T-cell (primary cell): ENCODE measurements around the gene XRRA1. TPM values are rescaled to one million over a fixed set of nuclear protein-coding genes. Genes with fewer than 3 reads are reported as not detected.

Experiments used
- ATAC-seq, 4 experiments: fragments of 200-7000 bp in 3 of 4; fragments of 150-1000 bp in 1 of 4; cut with Tn5 transposase; replicated peaks in 1 of 4; 1 replicate in 3 of 4; 2 replicates in 1 of 4; pipeline ENCODE4 v1.10.0; 2021; ENCODE audit warnings: moderate library complexity in 3 of 4, mild to moderate bottlenecking in 2 of 4, moderate number of reproducible peaks in 1 of 4
- CTCF ChIA-PET, 2 donors: fragments of 300-600 bp; sonication (Branson Sonifier 250); formaldehyde crosslinking; loops; one replicate each; lab custom pipeline; 2022; ENCODE audit warnings: antibody characterized with exemption in 2 of 2; lab: Charles Lee
- POLR2A ChIA-PET, 2 donors: fragments of 300-600 bp; sonication (Branson Sonifier 250); formaldehyde crosslinking; loops; one replicate each; lab custom pipeline; 2022; ENCODE audit warnings: antibody characterized with exemption in 2 of 2; lab: Charles Lee
- DNase-seq, 35 experiments: peaks; one replicate each; pipeline versions ENCODE4 v3.0.0 to v3.0.0-alpha.2; 2013 to 2023
- H3K27ac ChIP-seq: one replicate; pipeline ENCODE4 v1.5.1; 2013; ENCODE audit warnings: low read length
- H3K27me3 ChIP-seq, 2 experiments: replicated peaks in 1 of 2; 1 replicate in 1 of 2; 2 replicates in 1 of 2; pipeline versions ENCODE4 v1.6.1 to v1.7.0; 2013; ENCODE audit warnings: low read length in 1 of 2, mixed read lengths in 1 of 2; ENCODE audit not compliant: control insufficient read depth in 2 of 2, insufficient read depth in 2 of 2; ENCODE audit errors: extremely low read depth in 1 of 2
- H3K36me3 ChIP-seq, 2 donors: 1 replicate in 1 of 2; 2 replicates in 1 of 2; pipeline versions ENCODE4 v1.6.1 to v1.7.0; 2013; ENCODE audit warnings: low read length in 1 of 2; ENCODE audit not compliant: control insufficient read depth in 2 of 2, insufficient read depth in 1 of 2; ENCODE audit errors: extremely low read depth in 1 of 2
- H3K4me1 ChIP-seq, 2 experiments: 1 replicate in 1 of 2; 2 replicates in 1 of 2; pipeline versions ENCODE4 v1.6.1 to v1.7.0; 2013; ENCODE audit warnings: low read length in 2 of 2, mixed read lengths in 1 of 2; ENCODE audit not compliant: insufficient read depth in 2 of 2, control insufficient read depth in 1 of 2; ENCODE audit errors: extremely low read depth in 1 of 2
- H3K4me3 ChIP-seq, 2 donors: 1 replicate in 1 of 2; 2 replicates in 1 of 2; pipeline versions ENCODE4 v1.5.1 to v1.7.0; 2013; ENCODE audit warnings: mild to moderate bottlenecking in 2 of 2, low read length in 1 of 2, moderate library complexity in 1 of 2; ENCODE audit not compliant: control insufficient read depth in 1 of 2; ENCODE audit errors: extremely low read depth in 1 of 2
- H3K9me3 ChIP-seq: 2 replicates; pipeline ENCODE4 v1.7.0; 2013
- H3K27ac Mint-ChIP-seq, 2 donors: one replicate each; pipeline ENCODE4 v1.8.0; 2020 to 2021; ENCODE audit warnings: mild to moderate bottlenecking in 2 of 2, mixed read lengths in 2 of 2
- H3K27me3 Mint-ChIP-seq, 2 donors: one replicate each; pipeline ENCODE4 v1.8.0; 2021 to 2022; ENCODE audit warnings: mixed read lengths in 2 of 2
- H3K36me3 Mint-ChIP-seq: one replicate; pipeline ENCODE4 v1.8.0; 2021; ENCODE audit warnings: mixed read lengths
- H3K4me1 Mint-ChIP-seq, 3 donors: one replicate each; pipeline ENCODE4 v1.8.0; 2020 to 2022; ENCODE audit warnings: mixed read lengths in 3 of 3, mild to moderate bottlenecking in 1 of 3
- H3K4me3 Mint-ChIP-seq, 3 donors: one replicate each; pipeline ENCODE4 v1.8.0; 2020 to 2022; ENCODE audit warnings: mild to moderate bottlenecking in 3 of 3, mixed read lengths in 3 of 3, moderate library complexity in 3 of 3
- H3K9me3 Mint-ChIP-seq, 3 donors: one replicate each; pipeline ENCODE4 v1.8.0; 2020 to 2022; ENCODE audit warnings: mixed read lengths in 3 of 3
- WGBS: methylation state at CpG from one replicate; pipeline ENCODE4 v1.1.5; 2013; ENCODE audit warnings: missing lambda C conversion rate; ENCODE audit not compliant: insufficient coverage; 5-methylcytosine and 5-hydroxymethylcytosine counted together
- total RNA-seq, 35 experiments: library from RNA in 6 of 35; stranded (reverse) in 6 of 35; fragments of 120-200 nt in 1 of 35; gene quantifications; one replicate each; pipeline versions ENCODE4 v1.2.1 to v1.2.4 and lab custom pipeline; 2013 to 2026

XRRA1 gene
- total RNA-seq, 5 donors from 2014 or later (not counting 1 experiment from before 2014, with no cell fraction given) = 12.6 to 27.7 (median 14.6) TPM

GRCh38 chr11:74948546-74948897 is 369 bp downstream of the XRRA1 start:
- Histone ChIP-seq H3K27ac (peak overlapping the region; percentile 90), H3K36me3 (peaks cover 0 to 11% of the 10 kb centered on the region in 2 donors), H3K9me3 (no peaks in the 10 kb centered on the region), H3K27me3 (no peaks in the 10 kb centered on the region), H3K4me3 (peak overlapping the region; percentile 69 to 93), H3K4me1 (peaks cover 15 to 20% of the 10 kb centered on the region in 2 experiments)
- H3K27me3 Mint-ChIP-seq = no peaks in the 10 kb centered on the region
- CTCF ChIA-PET = interaction anchor here in 1 of 2 donors (0.6 kb wide), 1 partner anchor 313 kb away, joined by 4 read pairs; no protein-coding TSS in a partner anchor
- WGBS = 0% methylated on average over 4 of the region's 9 CpGs
- H3K4me1 Mint-ChIP-seq = peaks cover 47 to 77% (median 48%) of the 10 kb centered on the region in 3 donors
- H3K9me3 Mint-ChIP-seq = no peaks in the 10 kb centered on the region
- peak overlapping the region; percentile 88 to 97 (median 90) for H3K4me3 Mint-ChIP-seq
- DNase-seq = no peak
- POLR2A ChIA-PET = no interaction called here
- peaks cover 20% of the 10 kb centered on the region for H3K36me3 Mint-ChIP-seq
- H3K27ac Mint-ChIP-seq = peak overlapping the region; percentile 85 to 91
- peak; percentile 4 to 17 (median 10) for ATAC-seq

GRCh38 chr11:74942073-74942759 is 6.7 kb downstream of the XRRA1 start:
- peaks cover 2 to 41% (median 4%) of the 10 kb centered on the region in 3 donors for H3K4me1 Mint-ChIP-seq
- H3K36me3 Mint-ChIP-seq = peaks cover 54% of the 10 kb centered on the region
- Histone ChIP-seq H3K36me3 (peaks cover 0 to 25% of the 10 kb centered on the region in 2 donors), H3K4me3 (no peak overlapping the region), H3K4me1 (no peaks in the 10 kb centered on the region), H3K27me3 (no peaks in the 10 kb centered on the region), H3K27ac (no peak overlapping the region), H3K9me3 (no peaks in the 10 kb centered on the region)
- H3K9me3 Mint-ChIP-seq = no peaks in the 10 kb centered on the region
- H3K27me3 Mint-ChIP-seq = no peaks in the 10 kb centered on the region
- ChIA-PET CTCF (no interaction called here), POLR2A (no interaction called here)
- H3K4me3 Mint-ChIP-seq = no peak overlapping the region
- 98% methylated on average over 5 of the region's 5 CpGs for WGBS
- DNase-seq (no peak), ATAC-seq (no peak)
- no peak overlapping the region for H3K27ac Mint-ChIP-seq

GRCh38 chr11:74941492-74941891 is 7.4 kb downstream of the XRRA1 start:
- no peaks in the 10 kb centered on the region for H3K9me3 ChIP-seq
- no peaks in the 10 kb centered on the region for H3K27me3 ChIP-seq
- CTCF ChIA-PET = no interaction called here
- H3K4me1 Mint-ChIP-seq = peaks cover 0 to 36% (median 2%) of the 10 kb centered on the region in 3 donors
- peaks cover 0 to 30% of the 10 kb centered on the region in 2 donors for H3K36me3 ChIP-seq
- POLR2A ChIA-PET = interaction anchor here in 1 of 2 donors (0.6 kb wide), 1 partner anchor 48 kb away, joined by 3 read pairs; no protein-coding TSS in a partner anchor
- ATAC-seq = no peak
- H3K27ac Mint-ChIP-seq = no peak overlapping the region
- no peak overlapping the region for H3K4me3 ChIP-seq
- no peaks in the 10 kb centered on the region for H3K4me1 ChIP-seq
- no peak overlapping the region for H3K27ac ChIP-seq
- H3K36me3 Mint-ChIP-seq = peaks cover 60% of the 10 kb centered on the region
- H3K27me3 Mint-ChIP-seq = no peaks in the 10 kb centered on the region
- no peak for DNase-seq
- no peak overlapping the region for H3K4me3 Mint-ChIP-seq
- H3K9me3 Mint-ChIP-seq = no peaks in the 10 kb centered on the region

GRCh38 chr11:74937696-74938475 is 11.0 kb downstream of the XRRA1 start:
- WGBS = no CpG with 5 or more reads among the region's 5 CpGs
- H3K36me3 Mint-ChIP-seq = peaks cover 64% of the 10 kb centered on the region
- ChIA-PET CTCF (interaction anchor here in 1 of 2 donors (0.7 kb wide), 1 partner anchor 339 kb away, joined by 3 read pairs; no protein-coding TSS in a partner anchor), POLR2A (no interaction called here)
- H3K4me3 Mint-ChIP-seq = no peak overlapping the region
- peaks cover 0 to 10% (median 0%) of the 10 kb centered on the region in 3 donors for H3K4me1 Mint-ChIP-seq
- H3K27ac Mint-ChIP-seq = no peak overlapping the region
- Histone ChIP-seq H3K9me3 (no peaks in the 10 kb centered on the region), H3K27me3 (no peaks in the 10 kb centered on the region), H3K4me1 (no peaks in the 10 kb centered on the region), H3K4me3 (no peak overlapping the region), H3K36me3 (peaks cover 2 to 58% of the 10 kb centered on the region in 2 donors), H3K27ac (no peak overlapping the region)
- ATAC-seq (no peak), DNase-seq (no peak)
- H3K9me3 Mint-ChIP-seq = no peaks in the 10 kb centered on the region
- H3K27me3 Mint-ChIP-seq = no peaks in the 10 kb centered on the region

- no peaks in the 10 kb centered on the region for H3K9me3 ChIP-seq
- no peak for DNase-seq
- no peaks in the 10 kb centered on the region for H3K4me1 ChIP-seq
- H3K4me1 Mint-ChIP-seq = peaks cover 0 to 9% (median 0%) of the 10 kb centered on the region in 3 donors
- CTCF ChIA-PET = no interaction called here
- H3K27me3 ChIP-seq = no peaks in the 10 kb centered on the region
- H3K27me3 Mint-ChIP-seq = no peaks in the 10 kb centered on the region
- H3K27ac ChIP-seq = no peak overlapping the region
- H3K4me3 ChIP-seq = no peak overlapping the region
- no peak overlapping the region for H3K4me3 Mint-ChIP-seq
- H3K9me3 Mint-ChIP-seq = no peaks in the 10 kb centered on the region
- POLR2A ChIA-PET = interaction anchor here in 1 of 2 donors (0.6 kb wide), 1 partner anchor 704 kb away, joined by 17 read pairs; no protein-coding TSS in a partner anchor
- H3K36me3 ChIP-seq = peaks cover 2 to 56% of the 10 kb centered on the region in 2 donors
- H3K36me3 Mint-ChIP-seq = peaks cover 62% of the 10 kb centered on the region
- no peak for ATAC-seq
- H3K27ac Mint-ChIP-seq = no peak overlapping the region
- 100% methylated on average over 2 of the region's 5 CpGs for WGBS
These were observed 11.9 kb downstream of the XRRA1 start for GRCh38 chr11:74936976-74937375.

- peaks cover 0 to under 1% (median 0%) of the 10 kb centered on the region in 3 donors for H3K4me1 Mint-ChIP-seq
- DNase-seq = no peak
- H3K9me3 Mint-ChIP-seq = no peaks in the 10 kb centered on the region
- POLR2A ChIA-PET = no interaction called here
- Histone ChIP-seq H3K27ac (no peak overlapping the region), H3K36me3 (peaks cover 2 to 51% of the 10 kb centered on the region in 2 donors), H3K4me1 (no peaks in the 10 kb centered on the region), H3K27me3 (no peaks in the 10 kb centered on the region), H3K4me3 (no peak overlapping the region), H3K9me3 (no peaks in the 10 kb centered on the region)
- WGBS = 86% methylated on average over 1 of the region's 2 CpGs
- no peaks in the 10 kb centered on the region for H3K27me3 Mint-ChIP-seq
- no peak overlapping the region for H3K27ac Mint-ChIP-seq
- H3K36me3 Mint-ChIP-seq = peaks cover 56% of the 10 kb centered on the region
- no peak for ATAC-seq
- CTCF ChIA-PET = no interaction called here
- no peak overlapping the region for H3K4me3 Mint-ChIP-seq
These were observed 12.8 kb downstream of the XRRA1 start for GRCh38 chr11:74936087-74936486.
